Measurements from ENCODE around the gene YPEL4. TPM values are rescaled to one million over a fixed set of nuclear protein-coding genes. Genes with fewer than 3 reads are reported as not detected.

YPEL4 gene
- total RNA-seq, 2 experiments from 2014 or later = 5.6 to 7.3 TPM

- Mint-ChIP-seq H3K4me3 (no peak overlapping the region), H3K36me3 (ENCODE audit: low read depth) (no peaks in the 10 kb centered on the region), H3K27me3 (no peaks in the 10 kb centered on the region), H3K4me1 (ENCODE audit: low read depth) (no peaks in the 10 kb centered on the region), H3K27ac (no peak overlapping the region), H3K9me3 (no peaks in the 10 kb centered on the region)
- no peaks in the 10 kb centered on the region for H3K4me1 ChIP-seq (ENCODE audit: insufficient read depth, low read length)
- no peak for ATAC-seq (ENCODE audit: poor library complexity)
- H3K4me3 ChIP-seq (ENCODE audit: low read length) = no peak overlapping the region
- no peak for DNase-seq
- intact Hi-C loops (cut with DNase I, micrococcal nuclease) = no loop called here
- H3K27ac ChIP-seq (ENCODE audit: low read depth in 1 of 2, low read length in 2 of 2) = no peak overlapping the region
- H3K27me3 ChIP-seq (ENCODE audit: control insufficient read depth in 1 of 2, insufficient read depth in 2 of 2, low read length in 2 of 2) = peaks cover 0 to 2% of the 10 kb centered on the region in 2 experiments
- CTCF ChIA-PET = interaction anchor here (1.8 kb wide), 1 partner anchor 129 kb away, joined by 4 read pairs; no protein-coding TSS in a partner anchor
- TF ChIP-seq, protein P1, sequence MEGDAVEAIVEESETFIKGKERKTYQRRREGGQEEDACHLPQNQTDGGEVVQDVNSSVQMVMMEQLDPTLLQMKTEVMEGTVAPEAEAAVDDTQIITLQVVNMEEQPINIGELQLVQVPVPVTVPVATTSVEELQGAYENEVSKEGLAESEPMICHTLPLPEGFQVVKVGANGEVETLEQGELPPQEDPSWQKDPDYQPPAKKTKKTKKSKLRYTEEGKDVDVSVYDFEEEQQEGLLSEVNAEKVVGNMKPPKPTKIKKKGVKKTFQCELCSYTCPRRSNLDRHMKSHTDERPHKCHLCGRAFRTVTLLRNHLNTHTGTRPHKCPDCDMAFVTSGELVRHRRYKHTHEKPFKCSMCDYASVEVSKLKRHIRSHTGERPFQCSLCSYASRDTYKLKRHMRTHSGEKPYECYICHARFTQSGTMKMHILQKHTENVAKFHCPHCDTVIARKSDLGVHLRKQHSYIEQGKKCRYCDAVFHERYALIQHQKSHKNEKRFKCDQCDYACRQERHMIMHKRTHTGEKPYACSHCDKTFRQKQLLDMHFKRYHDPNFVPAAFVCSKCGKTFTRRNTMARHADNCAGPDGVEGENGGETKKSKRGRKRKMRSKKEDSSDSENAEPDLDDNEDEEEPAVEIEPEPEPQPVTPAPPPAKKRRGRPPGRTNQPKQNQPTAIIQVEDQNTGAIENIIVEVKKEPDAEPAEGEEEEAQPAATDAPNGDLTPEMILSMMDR (IDR thresholded peaks at IDR 0.05) = no peak
- H3K36me3 ChIP-seq (ENCODE audit: insufficient read depth, low read length) = no peaks in the 10 kb centered on the region
- H3K9me3 ChIP-seq (ENCODE audit: control insufficient read depth in 1 of 2, insufficient read depth in 1 of 2, low read length in 2 of 2) = peaks cover 6 to 14% of the 10 kb centered on the region in 2 experiments
- POLR2A ChIA-PET = no interaction called here
Observed at GRCh38 chr11:57622263-57622662, 27.4 kb downstream of the YPEL4 start.

GRCh38 chr11:57620467-57620866, 29.2 kb downstream of the YPEL4 start:
- Mint-ChIP-seq H3K27me3 (peaks cover 6% of the 10 kb centered on the region), H3K4me3 (no peak overlapping the region), H3K27ac (no peak overlapping the region), H3K9me3 (no peaks in the 10 kb centered on the region), H3K4me1 (ENCODE audit: low read depth) (no peaks in the 10 kb centered on the region), H3K36me3 (ENCODE audit: low read depth) (no peaks in the 10 kb centered on the region)
- intact Hi-C loops (cut with DNase I, micrococcal nuclease) = no loop called here
- TF ChIP-seq, protein P1 (IDR thresholded peaks at IDR 0.05) = no peak
- CTCF ChIA-PET = interaction anchor here (0.5 kb wide), 1 partner anchor 145 kb away, joined by 3 read pairs; no protein-coding TSS in a partner anchor
- POLR2A ChIA-PET = no interaction called here
- Histone ChIP-seq H3K4me1 (ENCODE audit: insufficient read depth, low read length) (no peaks in the 10 kb centered on the region), H3K27me3 (ENCODE audit: control insufficient read depth in 1 of 2, insufficient read depth in 2 of 2, low read length in 2 of 2) (peaks cover 0 to 3% of the 10 kb centered on the region in 2 experiments), H3K9me3 (ENCODE audit: control insufficient read depth in 1 of 2, insufficient read depth in 1 of 2, low read length in 2 of 2) (peaks cover 6 to 14% of the 10 kb centered on the region in 2 experiments), H3K4me3 (ENCODE audit: low read length) (no peak overlapping the region), H3K27ac (ENCODE audit: low read depth in 1 of 2, low read length in 2 of 2) (no peak overlapping the region), H3K36me3 (ENCODE audit: insufficient read depth, low read length) (no peaks in the 10 kb centered on the region)
- DNase-seq (no peak), ATAC-seq (ENCODE audit: poor library complexity) (no peak)

- no peak overlapping the region for H3K4me3 ChIP-seq (ENCODE audit: low read length)
- no peaks in the 10 kb centered on the region for H3K4me1 Mint-ChIP-seq (ENCODE audit: low read depth)
- H3K27me3 ChIP-seq (ENCODE audit: control insufficient read depth in 1 of 2, insufficient read depth in 2 of 2, low read length in 2 of 2) = peaks cover 0 to 3% of the 10 kb centered on the region in 2 experiments
- no peaks in the 10 kb centered on the region for H3K36me3 Mint-ChIP-seq (ENCODE audit: low read depth)
- H3K9me3 Mint-ChIP-seq = no peaks in the 10 kb centered on the region
- H3K4me1 ChIP-seq (ENCODE audit: insufficient read depth, low read length) = no peaks in the 10 kb centered on the region
- TF ChIP-seq, protein P1 (IDR thresholded peaks at IDR 0.05) = no peak
- H3K36me3 ChIP-seq (ENCODE audit: insufficient read depth, low read length) = no peaks in the 10 kb centered on the region
- H3K9me3 ChIP-seq (ENCODE audit: control insufficient read depth in 1 of 2, insufficient read depth in 1 of 2, low read length in 2 of 2) = peaks cover 6 to 14% of the 10 kb centered on the region in 2 experiments
- intact Hi-C loops (cut with DNase I, micrococcal nuclease) = no loop called here
- ChIA-PET POLR2A (no interaction called here), CTCF (no interaction called here)
- ATAC-seq (ENCODE audit: poor library complexity) (no peak), DNase-seq (no peak)
- H3K27ac Mint-ChIP-seq = no peak overlapping the region
- no peak overlapping the region for H3K4me3 Mint-ChIP-seq
- H3K27ac ChIP-seq (ENCODE audit: low read depth in 1 of 2, low read length in 2 of 2) = no peak overlapping the region
- peaks cover 6% of the 10 kb centered on the region for H3K27me3 Mint-ChIP-seq
Observed at GRCh38 chr11:57619331-57619730, 30.4 kb downstream of the YPEL4 start.

All from CD4-positive, alpha-beta T cell (primary cell).